Tibial artery (tissue), 4 donors: ENCODE data around the gene ZFAND3.

Experiments used
- DNase-seq, 2 donors: peaks; one replicate each; pipeline ENCODE4 v3.0.0-alpha.2; 2019
- H3K27ac ChIP-seq, 2 donors: fragments of 200-600 bp; sonication (generic) in 1 of 2; 1 replicate in 1 of 2; 2 replicates in 1 of 2; pipeline ENCODE4 v1.5.1; 2018 to 2019; ENCODE audit warnings: mild to moderate bottlenecking in 1 of 2
- H3K27me3 ChIP-seq, 2 donors: fragments of 200-600 bp; sonication (generic) in 1 of 2; one replicate each; pipeline versions ENCODE4 v1.5.1 to v1.6.0; 2016 to 2019
- H3K36me3 ChIP-seq, 3 donors: fragments of 200-600 bp; sonication (generic) in 2 of 3; one replicate each; pipeline ENCODE4 v1.5.1; 2016 to 2019; ENCODE audit warnings: mild to moderate bottlenecking in 2 of 3
- H3K4me1 ChIP-seq, 4 donors: fragments of 200-600 bp; sonication (generic) in 2 of 4; 1 replicate in 3 of 4; 2 replicates in 1 of 4; pipeline ENCODE4 v1.5.1; 2016 to 2019
- H3K4me3 ChIP-seq, 2 donors: fragments of 200-600 bp; sonication (generic) in 1 of 2; 1 replicate in 1 of 2; 2 replicates in 1 of 2; pipeline ENCODE4 v1.5.1; 2018 to 2019; ENCODE audit warnings: mild to moderate bottlenecking in 2 of 2
- H3K9me3 ChIP-seq, 3 donors: fragments of 200-600 bp; sonication (generic) in 1 of 3; one replicate each; pipeline ENCODE4 v1.5.1; 2016 to 2019
- CTCF ChIP-seq, 2 experiments: fragments of 200-600 bp in 1 of 2; fragments of 450-650 bp in 1 of 2; IDR thresholded peaks; one replicate each; pipeline ENCODE4 v1.5.1; 2017 to 2019; ENCODE audit warnings: antibody characterized with exemption in 2 of 2, mild to moderate bottlenecking in 1 of 2, moderate library complexity in 1 of 2
- intact Hi-C: fragments of 100-400 bp; cut with DNase I; formaldehyde crosslinking; loops from one replicate; pipeline ENCODE4 v1.15.0; 2023; ENCODE audit warnings: low total_unique reads

Gene ZFAND3

GRCh38 chr6:38057994-38058393 lies 238.5 kb downstream of the ZFAND3 start:
- Histone ChIP-seq H3K27ac (no peak overlapping the region), H3K4me3 (no peak overlapping the region), H3K27me3 (no peaks in the 10 kb centered on the region), H3K4me1 (peaks cover 0 to 18% (median 4%) of the 10 kb centered on the region in 4 donors), H3K36me3 (peaks cover 12 to 15% (median 15%) of the 10 kb centered on the region in 3 donors), H3K9me3 (no peaks in the 10 kb centered on the region)
- DNase-seq = no peak
- no peak for TF ChIP-seq CTCF (IDR thresholded peaks at IDR 0.05)
- intact Hi-C loops = no loop called here

- DNase-seq = no peak
- H3K36me3 ChIP-seq = peaks cover 12 to 23% (median 19%) of the 10 kb centered on the region in 3 donors
- H3K9me3 ChIP-seq = no peaks in the 10 kb centered on the region
- H3K27ac ChIP-seq = no peak overlapping the region
- intact Hi-C loops = no loop called here
- no peak for TF ChIP-seq CTCF (IDR thresholded peaks at IDR 0.05)
- H3K4me1 ChIP-seq = peaks cover 0 to 1% (median 0%) of the 10 kb centered on the region in 4 donors
- no peak overlapping the region for H3K4me3 ChIP-seq
- H3K27me3 ChIP-seq = no peaks in the 10 kb centered on the region
Measured at GRCh38 chr6:38062066-38062465, 242.5 kb downstream of the ZFAND3 start.

GRCh38 chr6:38063973-38064372 lies 244.4 kb downstream of the ZFAND3 start:
- no peak for TF ChIP-seq CTCF (IDR thresholded peaks at IDR 0.05)
- DNase-seq = no peak
- no peaks in the 10 kb centered on the region for H3K9me3 ChIP-seq
- H3K27me3 ChIP-seq = no peaks in the 10 kb centered on the region
- H3K4me1 ChIP-seq = peaks cover 0 to 9% (median 4%) of the 10 kb centered on the region in 4 donors
- H3K27ac ChIP-seq = no peak overlapping the region
- no peak overlapping the region for H3K4me3 ChIP-seq
- H3K36me3 ChIP-seq = peaks cover 12 to 23% (median 19%) of the 10 kb centered on the region in 3 donors
- intact Hi-C loops = no loop called here

DNA sequence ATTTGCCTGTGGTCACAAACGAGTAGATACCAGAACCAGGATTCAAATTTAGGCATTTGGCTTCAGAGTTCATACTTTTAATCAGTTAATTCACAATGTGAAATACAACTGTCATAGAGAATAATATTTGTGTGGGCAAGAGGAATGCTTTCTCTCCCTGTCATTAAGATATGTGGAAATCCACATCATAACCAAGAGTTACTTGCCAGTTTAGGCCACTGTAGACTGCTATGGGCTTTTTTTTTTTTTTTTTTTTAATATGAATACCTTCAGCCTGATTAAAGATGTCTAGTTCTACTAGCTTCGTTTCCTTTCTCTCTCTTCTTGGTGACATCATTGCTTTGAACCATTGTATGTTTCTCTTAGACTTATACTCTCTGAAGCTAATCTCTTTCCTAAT lies 244.9 kb downstream of the ZFAND3 start:
- TF ChIP-seq CTCF (IDR thresholded peaks at IDR 0.05) = no peak
- H3K4me1 ChIP-seq = peaks cover 0 to 13% (median 6%) of the 10 kb centered on the region in 4 donors
- H3K4me3 ChIP-seq = no peak overlapping the region
- H3K9me3 ChIP-seq = no peaks in the 10 kb centered on the region
- no peak for DNase-seq
- peaks cover 12 to 23% (median 19%) of the 10 kb centered on the region in 3 donors for H3K36me3 ChIP-seq
- no peak overlapping the region for H3K27ac ChIP-seq
- H3K27me3 ChIP-seq = no peaks in the 10 kb centered on the region
- intact Hi-C loops = no loop called here

GRCh38 chr6:38065734-38066305 lies 246.3 kb downstream of the ZFAND3 start:
- H3K4me3 ChIP-seq = no peak overlapping the region
- peaks cover 12 to 23% (median 19%) of the 10 kb centered on the region in 3 donors for H3K36me3 ChIP-seq
- intact Hi-C loops = no loop called here
- peaks cover 0 to 15% (median 6%) of the 10 kb centered on the region in 4 donors for H3K4me1 ChIP-seq
- no peak for TF ChIP-seq CTCF (IDR thresholded peaks at IDR 0.05)
- H3K27ac ChIP-seq = no peak overlapping the region
- H3K27me3 ChIP-seq = no peaks in the 10 kb centered on the region
- no peak for DNase-seq
- H3K9me3 ChIP-seq = no peaks in the 10 kb centered on the region
